ENCODE data around the gene RYR2.

The RYR2 gene

GRCh38 chr1:237873487-237874211, 831.7 kb downstream of the RYR2 start:
- no peak for TF ChIP-seq JUND (IDR thresholded peaks at IDR 0.05; ENCODE audit: low read depth)
- no peak for DNase-seq (ENCODE audit: low read depth in 1 of 2, low spot score in 1 of 2)

GRCh38 chr1:237875291-237875690, 833.3 kb downstream of the RYR2 start:
- TF ChIP-seq JUND (IDR thresholded peaks at IDR 0.05; ENCODE audit: low read depth) = no peak
- no peak for DNase-seq (ENCODE audit: low read depth in 1 of 2, low spot score in 1 of 2)
- in situ Hi-C loops (cut with HindIII; ENCODE audit: low pct_unique_long_range_greater_than_20kb, low sequenced_read_pairs) = no loop called here

More at GRCh38 chr1:237873487-237874211, 831.7 kb downstream of the RYR2 start:
- in situ Hi-C loops (cut with HindIII; ENCODE audit: low pct_unique_long_range_greater_than_20kb, low sequenced_read_pairs) = no loop called here

GRCh38 chr1:237877631-237878030, 835.6 kb downstream of the RYR2 start:
- in situ Hi-C loops (cut with HindIII; ENCODE audit: low pct_unique_long_range_greater_than_20kb, low sequenced_read_pairs) = no loop called here
- TF ChIP-seq JUND (IDR thresholded peaks at IDR 0.05; ENCODE audit: low read depth) = no peak
- no peak for DNase-seq (ENCODE audit: low read depth in 1 of 2, low spot score in 1 of 2)

GRCh38 chr1:237878406-237878805, 836.4 kb downstream of the RYR2 start:
- no peak for DNase-seq (ENCODE audit: low read depth in 1 of 2, low spot score in 1 of 2)
- in situ Hi-C loops (cut with HindIII; ENCODE audit: low pct_unique_long_range_greater_than_20kb, low sequenced_read_pairs) = no loop called here
- TF ChIP-seq JUND (IDR thresholded peaks at IDR 0.05; ENCODE audit: low read depth) = no peak

DNA sequence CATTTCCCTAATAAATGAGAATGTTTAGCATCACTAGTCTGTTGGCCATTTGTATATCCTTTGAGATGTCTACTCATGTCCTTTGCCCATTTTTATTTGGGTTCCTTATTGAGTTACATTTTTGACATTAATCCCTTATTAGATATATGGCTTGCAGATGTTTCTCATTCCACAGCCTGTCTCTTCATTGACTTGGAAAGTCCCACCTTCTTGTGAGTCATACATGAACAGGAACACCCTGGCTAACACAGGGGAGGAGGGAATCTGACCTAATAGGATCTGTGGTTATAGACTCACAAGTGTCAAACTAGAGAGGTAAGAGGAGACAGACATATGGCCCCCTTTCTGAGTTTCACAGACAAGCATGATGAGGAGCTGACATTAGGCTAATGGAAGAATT, 837.2 kb downstream of the RYR2 start:
- in situ Hi-C loops (cut with HindIII; ENCODE audit: low pct_unique_long_range_greater_than_20kb, low sequenced_read_pairs) = no loop called here
- DNase-seq (ENCODE audit: low read depth in 1 of 2, low spot score in 1 of 2) = no peak
- no peak for TF ChIP-seq JUND (IDR thresholded peaks at IDR 0.05; ENCODE audit: low read depth)
